SK-N-SH (cell line): ENCODE measurements around the gene UBL4B. TPM values are rescaled to one million over a fixed set of nuclear protein-coding genes. Genes with fewer than 3 reads are reported as not detected.

Experiments used
- CTCF ChIA-PET: fragments of 300-600, 350-600 bp; formaldehyde crosslinking; extraction: SDS; loops from one replicate; lab custom pipeline; 2021; lab: Yijun Ruan, JAX
- POLR2A ChIA-PET: fragments of 350-600 bp; sonication (Branson Sonifier 250); formaldehyde crosslinking; extraction: SDS; loops from one replicate; lab custom pipeline; 2020; ENCODE audit warnings: antibody characterized with exemption, inconsistent platforms; lab: Yijun Ruan, JAX
- DNase-seq: peaks from one replicate; pipeline ENCODE4 v3.0.0; 2012
- H2AFZ ChIP-seq: fragments of 200-600 bp; sonication (generic); 2 replicates; pipeline ENCODE4 v1.8.1; 2016; ENCODE audit warnings: antibody characterized with exemption, mild to moderate bottlenecking, low read depth
- H3F3A ChIP-seq: fragments of 200-600 bp; sonication (generic); replicated peaks from 2 replicates; pipeline ENCODE3; 2016; ENCODE audit warnings: antibody characterized with exemption, mild to moderate bottlenecking; ENCODE audit not compliant: insufficient read depth
- H3K27ac ChIP-seq, 2 experiments: fragments of 200-500 bp in 1 of 2; fragments of 200-600 bp in 1 of 2; sonication (Bioruptor generic) in 1 of 2; sonication (generic), shearing (Covaris generic) in 1 of 2; 2 replicates each; pipeline versions ENCODE4 v1.5.1 to v1.6.1; 2014 to 2016; ENCODE audit warnings: low read depth in 2 of 2, inconsistent platforms in 1 of 2, low read length in 1 of 2, mild to moderate bottlenecking in 1 of 2, mixed read lengths in 1 of 2
- H3K27me3 ChIP-seq: fragments of 200-600 bp; sonication (generic), shearing (Covaris generic); 2 replicates; pipeline ENCODE4 v1.6.1; 2016; ENCODE audit warnings: mixed run types; ENCODE audit not compliant: insufficient read depth
- H3K36me3 ChIP-seq, 2 experiments: fragments of 200-500 bp in 1 of 2; fragments of 200-600 bp in 1 of 2; sonication (Bioruptor generic) in 1 of 2; sonication (generic) in 1 of 2; replicated peaks in 1 of 2; 2 replicates each; pipeline versions ENCODE3 to v1.5.1; 2014 to 2016; ENCODE audit warnings: low read length in 1 of 2, mild to moderate bottlenecking in 1 of 2; ENCODE audit not compliant: insufficient read depth in 2 of 2, control insufficient read depth in 1 of 2
- H3K4me1 ChIP-seq, 2 experiments: fragments of 200-500 bp in 1 of 2; fragments of 200-600 bp in 1 of 2; sonication (Bioruptor generic) in 1 of 2; sonication (generic), shearing (Covaris generic) in 1 of 2; 2 replicates each; pipeline versions ENCODE4 v1.5.1 to v1.6.1; 2014 to 2016; ENCODE audit warnings: low read depth in 1 of 2, low read length in 1 of 2, mixed run types in 1 of 2; ENCODE audit not compliant: insufficient read depth in 2 of 2, control insufficient read depth in 1 of 2
- H3K4me2 ChIP-seq: fragments of 200-600 bp; sonication (generic), shearing (Covaris generic); 2 replicates; pipeline ENCODE4 v1.6.1; 2017; ENCODE audit warnings: mixed run types
- H3K4me3 ChIP-seq, 2 experiments: fragments of 200-500 bp in 1 of 2; fragments of 200-600 bp in 1 of 2; sonication (Bioruptor generic) in 1 of 2; sonication (generic), shearing (Covaris generic) in 1 of 2; 2 replicates each; pipeline versions ENCODE4 v1.5.1 to v1.8.1; 2014 to 2016; ENCODE audit warnings: low read depth in 2 of 2, inconsistent platforms in 1 of 2, low read length in 1 of 2, mild to moderate bottlenecking in 1 of 2, mixed read lengths in 1 of 2, moderate library complexity in 1 of 2
- H3K79me2 ChIP-seq: fragments of 200-600 bp; sonication (generic); 2 replicates; pipeline ENCODE4 v1.8.1; 2017; ENCODE audit warnings: mild to moderate bottlenecking; ENCODE audit not compliant: insufficient read depth
- H3K9ac ChIP-seq: fragments of 200-600 bp; sonication (generic); 2 replicates; pipeline ENCODE4 v1.6.1; 2017; ENCODE audit warnings: mixed run types
- H3K9me2 ChIP-seq: fragments of 200-600 bp; sonication (generic); 2 replicates; pipeline ENCODE4 v1.6.1; 2017; ENCODE audit warnings: mixed run types
- H3K9me3 ChIP-seq: fragments of 200-600 bp; sonication (generic); 2 replicates; pipeline ENCODE4 v1.6.1; 2017; ENCODE audit warnings: mixed run types, mild to moderate bottlenecking, moderate library complexity
- H4K20me1 ChIP-seq: fragments of 200-600 bp; sonication (generic); 2 replicates; pipeline ENCODE4 v1.6.1; 2017; ENCODE audit warnings: mild to moderate bottlenecking, mixed run types; ENCODE audit not compliant: insufficient read depth
- CHD2 ChIP-seq: fragments of 150-350 bp; IDR thresholded peaks from 2 replicates; pipeline ENCODE4 v1.6.1; 2018; ENCODE audit warnings: low read length; ENCODE audit not compliant: partially characterized antibody
- CTCF ChIP-seq: fragments of 200-600 bp; sonication (generic); IDR thresholded peaks from 2 replicates; pipeline ENCODE4 v1.6.1; 2017; ENCODE audit warnings: antibody characterized with exemption, mild to moderate bottlenecking, moderate library complexity
- EP300 ChIP-seq, 2 experiments: IDR thresholded peaks; 2 replicates each; pipeline versions ENCODE4 v1.4.0 to v1.6.1; 2012; ENCODE audit warnings: borderline replicate concordance in 1 of 2, low read depth in 1 of 2, low read length in 1 of 2
- EZH2phosphoT487 ChIP-seq: fragments of 200-600 bp; sonication (generic); IDR thresholded peaks from 2 replicates; pipeline ENCODE4 v1.6.1; 2017; ENCODE audit warnings: low read depth, mixed run types, mild to moderate bottlenecking, antibody characterized with exemption, moderate library complexity, borderline replicate concordance
- FOSL2 ChIP-seq: IDR thresholded peaks from 2 replicates; pipeline ENCODE4 v1.4.0; 2012; ENCODE audit warnings: low read depth, mild to moderate bottlenecking, moderate library complexity, borderline replicate concordance
- FOXJ3 ChIP-seq: sonication (generic); formaldehyde crosslinking; IDR thresholded peaks from 2 replicates; pipeline ENCODE4 v1.5.1; 2020; ENCODE audit warnings: mild to moderate bottlenecking, missing genetic modification reagents
- IRF3 ChIP-seq: fragments of 150-350 bp; IDR thresholded peaks from 2 replicates; pipeline ENCODE4 v1.6.1; 2016; ENCODE audit warnings: mild to moderate bottlenecking, low read depth, low read length
- JUND ChIP-seq: IDR thresholded peaks from 2 replicates; pipeline ENCODE4 v1.4.0; 2012
- MEF2A ChIP-seq: IDR thresholded peaks from 2 replicates; pipeline ENCODE4 v1.4.0; 2012; ENCODE audit warnings: low read depth, borderline replicate concordance
- PBX3 ChIP-seq: IDR thresholded peaks from 2 replicates; pipeline ENCODE4; 2012
- POLR2AphosphoS5 ChIP-seq: IDR thresholded peaks from 2 replicates; pipeline ENCODE4 v1.6.1; 2012; ENCODE audit warnings: low read depth, low read length
- RAD21 ChIP-seq: IDR thresholded peaks from 2 replicates; pipeline ENCODE4 v1.6.1; 2012; ENCODE audit warnings: mild to moderate bottlenecking, low read length
- RCOR1 ChIP-seq: fragments of 150-350 bp; IDR thresholded peaks from 2 replicates; pipeline ENCODE4 v1.6.1; 2017; ENCODE audit warnings: antibody characterized with exemption, low read length
- RFX5 ChIP-seq: IDR thresholded peaks from 2 replicates; pipeline ENCODE4 v1.6.1; 2012; ENCODE audit warnings: mild to moderate bottlenecking, improper control_type of control experiment, low read length
- SIN3A ChIP-seq: IDR thresholded peaks from 2 replicates; pipeline ENCODE4 v1.6.1; 2012; ENCODE audit warnings: low read depth, mild to moderate bottlenecking, low read length, moderate library complexity, borderline replicate concordance
- TAF1 ChIP-seq: IDR thresholded peaks from 2 replicates; pipeline ENCODE4 v1.6.1; 2012; ENCODE audit warnings: low read depth, mild to moderate bottlenecking, low read length, moderate library complexity, borderline replicate concordance
- TCF12 ChIP-seq: IDR thresholded peaks from 2 replicates; pipeline ENCODE4 v1.4.0; 2012
- USF1 ChIP-seq: IDR thresholded peaks from 2 replicates; pipeline ENCODE4 v1.4.0; 2012; ENCODE audit warnings: low read depth, borderline replicate concordance
- USF2 ChIP-seq: fragments of 150-350 bp; IDR thresholded peaks from 2 replicates; pipeline ENCODE4 v1.6.1; 2017; ENCODE audit warnings: antibody characterized with exemption, low read length, low read depth, borderline replicate concordance
- ZBTB33 ChIP-seq: IDR thresholded peaks from 2 replicates; pipeline ENCODE4 v1.4.0; 2012; ENCODE audit warnings: low read depth, borderline replicate concordance
- WGBS: methylation state at CpG from one replicate; pipeline ENCODE4 v1.1.6; 2017; ENCODE audit warnings: low lambda C conversion rate; 5-methylcytosine and 5-hydroxymethylcytosine counted together
- polyA plus RNA-seq, 3 experiments: library from polyadenylated mRNA; depleted of rRNA; stranded (reverse); fragments of >200 nt; gene quantifications; 2 replicates each; pipeline ENCODE4 v1.2.3, GENCODE V29; 2012

The UBL4B gene
- polyA plus RNA-seq, 1 of the 3 experiments (the other 2 are of a cell fraction): not detected

- H3K9ac ChIP-seq: no peak overlapping the region
- H3K36me3 ChIP-seq: no peaks in the 10 kb centered on the region
- TF ChIP-seq TAF1: no peak
- no peak for TF ChIP-seq RFX5
- TF ChIP-seq USF2: no peak
- TF ChIP-seq FOSL2: no peak
- TF ChIP-seq USF1: no peak
- no peak for TF ChIP-seq CHD2
- TF ChIP-seq TCF12: no peak
- TF ChIP-seq FOXJ3: no peak
- TF ChIP-seq PBX3: no peak
- no peak for TF ChIP-seq EZH2phosphoT487
- no peak for TF ChIP-seq RAD21
- TF ChIP-seq MEF2A: no peak
- no peak for TF ChIP-seq JUND
- TF ChIP-seq SIN3A: no peak
- TF ChIP-seq IRF3: no peak
- no peak for TF ChIP-seq CTCF
- no peak for TF ChIP-seq POLR2AphosphoS5
- no peak for TF ChIP-seq RCOR1
- no peak for TF ChIP-seq ZBTB33
- TF ChIP-seq EP300 (IDR thresholded peaks at IDR 0.05; ENCODE audit: borderline replicate concordance in 1 of 2, low read depth in 1 of 2, low read length in 1 of 2): no peak
- H3K4me2 ChIP-seq: no peak overlapping the region
- H3K9me2 ChIP-seq: no peaks in the 10 kb centered on the region
- H4K20me1 ChIP-seq: no peaks in the 10 kb centered on the region
- CTCF ChIA-PET: interaction anchor here (2.4 to 3.6 kb wide), 2 partner anchors 16 to 36 kb away, joined by 13 to 15 read pairs; no protein-coding TSS in a partner anchor
- peaks cover 0 to 12% of the 10 kb centered on the region in 2 experiments; a peak in 2 of 4 replicates for H3K4me1 ChIP-seq
- no peak overlapping the region for H2AFZ ChIP-seq
- no peaks in the 10 kb centered on the region for H3K79me2 ChIP-seq
- no peak for DNase-seq
- no peaks in the 10 kb centered on the region; the same call in 1 of the 2 replicates for H3K27me3 ChIP-seq
- H3F3A ChIP-seq: no peaks in the 10 kb centered on the region
- 94% methylated on average over 13 of the region's 52 CpGs for WGBS
- H3K9me3 ChIP-seq: no peaks in the 10 kb centered on the region
- no peak overlapping the region for H3K4me3 ChIP-seq
- no peak overlapping the region for H3K27ac ChIP-seq
- POLR2A ChIA-PET: no interaction called here
Measured at GRCh38 chr1:110070282-110070669, 42.0 kb upstream of the UBL4B start.
